GM23338 (cell line): ENCODE results near the gene ZPLD1. TPM values are rescaled to one million over a fixed set of nuclear protein-coding genes. Genes with fewer than 3 reads are reported as not detected.

Experiments
- ATAC-seq: fragments of 200-7000 bp; cut with Tn5 transposase; 3 replicates; pipeline ENCODE4 v1.9.1; 2020
- DNase-seq: peaks from one replicate; pipeline ENCODE4 v3.0.0-alpha.2; 2015; ENCODE audit warnings: low spot score
- H2AFZ ChIP-seq: fragments of 200-600 bp; sonication (generic); 2 replicates; pipeline ENCODE4 v1.8.0; 2016; ENCODE audit warnings: antibody characterized with exemption, mild to moderate bottlenecking, moderate library complexity
- H3F3A ChIP-seq: fragments of 200-600 bp; sonication (generic); replicated peaks from 2 replicates; pipeline ENCODE4 v1.8.0; 2017; ENCODE audit warnings: antibody characterized with exemption, mixed run types, low read depth
- H3K27ac ChIP-seq: fragments of 200-600 bp; sonication (generic); 2 replicates; pipeline ENCODE4 v1.6.1; 2016; ENCODE audit warnings: low read depth
- H3K27me3 ChIP-seq: fragments of 200-600 bp; sonication (generic); 2 replicates; pipeline ENCODE4 v1.8.0; 2016; ENCODE audit warnings: mild to moderate bottlenecking, mixed run types, moderate library complexity; ENCODE audit not compliant: insufficient read depth
- H3K36me3 ChIP-seq: fragments of 200-600 bp; sonication (generic); 2 replicates; pipeline ENCODE4 v1.8.0; 2016; ENCODE audit warnings: mild to moderate bottlenecking; ENCODE audit not compliant: insufficient read depth
- H3K4me1 ChIP-seq: fragments of 200-600 bp; sonication (generic); 2 replicates; pipeline ENCODE4 v1.8.0; 2016; ENCODE audit warnings: mild to moderate bottlenecking, moderate library complexity; ENCODE audit not compliant: insufficient read depth
- H3K4me2 ChIP-seq: fragments of 200-600 bp; sonication (generic); 2 replicates; pipeline ENCODE4 v1.7.1; 2017; ENCODE audit warnings: mixed run types
- H3K4me3 ChIP-seq: fragments of 200-600 bp; sonication (generic); 2 replicates; pipeline ENCODE4 v1.6.1; 2016; ENCODE audit warnings: mixed run types
- H3K79me2 ChIP-seq: fragments of 200-600 bp; sonication (generic); replicated peaks from 2 replicates; pipeline ENCODE4 v1.8.0; 2017; ENCODE audit warnings: mild to moderate bottlenecking; ENCODE audit not compliant: insufficient read depth
- H3K9me2 ChIP-seq: fragments of 200-600 bp; sonication (generic); 2 replicates; pipeline ENCODE4 v1.8.0; 2017; ENCODE audit not compliant: insufficient read depth
- H4K20me1 ChIP-seq: fragments of 200-600 bp; sonication (generic); replicated peaks from 2 replicates; pipeline ENCODE4 v1.8.0; 2017; ENCODE audit warnings: mild to moderate bottlenecking; ENCODE audit not compliant: insufficient read depth
- H3K27ac Mint-ChIP-seq: 2 replicates; pipeline ENCODE4 v1.8.0; 2020; ENCODE audit warnings: inconsistent platforms, mild to moderate bottlenecking, moderate library complexity, mixed read lengths
- H3K27me3 Mint-ChIP-seq: 3 replicates; pipeline ENCODE4 v1.8.0; 2022; ENCODE audit warnings: low read depth, mild to moderate bottlenecking, moderate library complexity, mixed read lengths, inconsistent platforms; ENCODE audit not compliant: insufficient read depth, poor library complexity
- H3K36me3 Mint-ChIP-seq: 3 replicates; pipeline ENCODE4 v1.8.0; 2021; ENCODE audit warnings: low read depth, mild to moderate bottlenecking, inconsistent platforms, moderate library complexity, mixed read lengths
- H3K4me1 Mint-ChIP-seq: 3 replicates; pipeline ENCODE4 v1.8.0; 2020; ENCODE audit warnings: mild to moderate bottlenecking, inconsistent platforms, mixed read lengths
- H3K4me3 Mint-ChIP-seq: 3 replicates; pipeline ENCODE4 v1.8.0; 2021; ENCODE audit warnings: moderate library complexity, mild to moderate bottlenecking, inconsistent platforms, mixed read lengths
- H3K9me3 Mint-ChIP-seq: 3 replicates; pipeline ENCODE4 v1.8.0; 2020; ENCODE audit warnings: moderate library complexity, mild to moderate bottlenecking, inconsistent platforms, mixed read lengths
- CREB1 ChIP-seq: fragments of 250-450 bp; sonication (Bioruptor Pico); IDR thresholded peaks from 2 replicates; pipeline ENCODE4 v1.5.0; 2020; ENCODE audit warnings: low read depth, mild to moderate bottlenecking, moderate library complexity
- CTCF ChIP-seq, 2 experiments: fragments of 200-600 bp in 1 of 2; sonication (generic) in 1 of 2; conservative IDR thresholded peaks; 2 replicates each; pipeline versions ENCODE4 v1.5.1 to v1.6.1; 2016 to 2017; ENCODE audit warnings: antibody characterized with exemption in 2 of 2, low read depth in 2 of 2, mild to moderate bottlenecking in 2 of 2, moderate library complexity in 1 of 2
- EZH2 ChIP-seq: fragments of 200-600 bp; sonication (generic); IDR thresholded peaks from one replicate; pipeline ENCODE4 v1.8.0; 2017; ENCODE audit warnings: antibody characterized with exemption, mild to moderate bottlenecking, low read depth; ENCODE audit not compliant: unreplicated experiment
- EZH2phosphoT487 ChIP-seq: fragments of 200-600 bp; sonication (generic); IDR thresholded peaks from one replicate; pipeline ENCODE4 v1.8.1; 2018; ENCODE audit warnings: antibody characterized with exemption; ENCODE audit not compliant: unreplicated experiment
- JUNB ChIP-seq: IDR thresholded peaks from one replicate; pipeline ENCODE4 v1.6.1; 2016; ENCODE audit warnings: antibody characterized with exemption; ENCODE audit not compliant: unreplicated experiment
- NANOG ChIP-seq: IDR thresholded peaks from 2 replicates; pipeline ENCODE4 v1.6.1; 2016; ENCODE audit warnings: antibody characterized with exemption, borderline replicate concordance
- POLR2AphosphoS5 ChIP-seq: IDR thresholded peaks from 2 replicates; pipeline ENCODE4 v1.6.1; 2016; ENCODE audit warnings: antibody characterized with exemption, low read depth
- REST ChIP-seq: IDR thresholded peaks from one replicate; pipeline ENCODE4 v1.6.1; 2018; ENCODE audit warnings: antibody characterized with exemption; ENCODE audit not compliant: unreplicated experiment
- STAT1 ChIP-seq: IDR thresholded peaks from one replicate; pipeline ENCODE4 v1.6.1; 2016; ENCODE audit warnings: antibody characterized with exemption; ENCODE audit not compliant: unreplicated experiment
- ZNF114 ChIP-seq: fragments of 250-450 bp; sonication (Bioruptor Pico); IDR thresholded peaks from 2 replicates; pipeline ENCODE4 v1.5.0; 2020; ENCODE audit warnings: mild to moderate bottlenecking, moderate library complexity
- ZNF331 ChIP-seq: fragments of 250-450 bp; sonication (Bioruptor Pico); IDR thresholded peaks from 2 replicates; pipeline ENCODE4 v1.5.0; 2020; ENCODE audit warnings: low read depth, mild to moderate bottlenecking, moderate library complexity
- ZNF462 ChIP-seq: fragments of 250-450 bp; sonication (Bioruptor Pico); IDR thresholded peaks from 2 replicates; pipeline ENCODE4 v1.5.0; 2020; ENCODE audit warnings: mild to moderate bottlenecking, moderate library complexity
- polyA plus RNA-seq: library from polyadenylated mRNA; unstranded; fragments of >200 nt; fragmentation: Nextera tagmentation; extraction: Ambion mirVana; gene quantifications from 2 replicates; pipeline ENCODE4 v1.2.1, GENCODE V29; 2016
- total RNA-seq: library from RNA; depleted of rRNA; stranded (reverse); fragments of >200 nt; shearing (Covaris generic); gene quantifications from 2 replicates; pipeline ENCODE4 v1.2.3, GENCODE V29; 2014

Gene ZPLD1
- total and polyA plus RNA-seq, 2 experiments from 2014 or later = not detected

GRCh38 chr3:102394517-102394916 lies 40.3 kb upstream of the ZPLD1 start:
- Mint-ChIP-seq H3K4me1 (no peaks in the 10 kb centered on the region), H3K27me3 (no peaks in the 10 kb centered on the region), H3K27ac (no peak overlapping the region), H3K9me3 (no peaks in the 10 kb centered on the region), H3K4me3 (no peak overlapping the region), H3K36me3 (no peaks in the 10 kb centered on the region)
- Histone ChIP-seq H3K27ac (no peak overlapping the region), H3K27me3 (no peaks in the 10 kb centered on the region), H3K4me1 (no peaks in the 10 kb centered on the region), H3K4me3 (no peak overlapping the region), H2AFZ (no peak overlapping the region), H3F3A (no peaks in the 10 kb centered on the region), H3K9me2 (no peaks in the 10 kb centered on the region), H4K20me1 (no peaks in the 10 kb centered on the region), H3K36me3 (no peaks in the 10 kb centered on the region), H3K4me2 (no peak overlapping the region), H3K79me2 (no peaks in the 10 kb centered on the region)
- TF ChIP-seq CREB1 (CRISPR knock-in tag) (no peak), JUNB (no peak), CTCF (conservative IDR thresholded peaks at IDR 0.05; ENCODE audit: low read depth in 2 of 2) (no peak), ZNF114 (CRISPR knock-in tag) (no peak), NANOG (no peak), STAT1 (no peak), ZNF331 (CRISPR knock-in tag) (no peak), REST (no peak), EZH2 (no peak), ZNF462 (CRISPR knock-in tag) (no peak), EZH2phosphoT487 (no peak), POLR2AphosphoS5 (no peak)
- DNase-seq (no peak), ATAC-seq (no peak)
